K562 (cell line): Measurements from ENCODE around the gene HOXD4. TPM values are rescaled to one million over a fixed set of nuclear protein-coding genes. Genes with fewer than 3 reads are reported as not detected.

Experiments
- AFF1 ChIP-seq, 2 experiments: fragments of 450-650 bp; IDR thresholded peaks; 2 replicates each; pipeline ENCODE4 v1.6.1; 2018; ENCODE audit warnings: mild to moderate bottlenecking in 2 of 2, low read depth in 1 of 2; ENCODE audit not compliant: partially characterized antibody in 2 of 2
- E2F3 ChIP-seq: fragments of 250-450 bp; sonication (Bioruptor Pico); IDR thresholded peaks from 2 replicates; pipeline ENCODE4 v1.4.0; 2020; ENCODE audit warnings: mild to moderate bottlenecking
- EP400 ChIP-seq: fragments of 450-650 bp; IDR thresholded peaks from 2 replicates; pipeline ENCODE4 v1.6.1; 2017; ENCODE audit warnings: antibody characterized with exemption, mild to moderate bottlenecking, moderate library complexity
- RB1 ChIP-seq: fragments of 450-650 bp; IDR thresholded peaks from 2 replicates; pipeline ENCODE4 v1.6.1; 2017; ENCODE audit warnings: low read depth, mild to moderate bottlenecking
- RBM14 ChIP-seq: fragments of 200-400 bp; formaldehyde crosslinking; IDR thresholded peaks from 2 replicates; pipeline ENCODE4 v1.6.1; 2018; ENCODE audit warnings: low read depth, mild to moderate bottlenecking, low read length, moderate library complexity, borderline replicate concordance; ENCODE audit not compliant: insufficient read depth
- SREBF2 ChIP-seq: sonication (generic); formaldehyde crosslinking; IDR thresholded peaks from 2 replicates; pipeline ENCODE4 v1.4.0; 2020; ENCODE audit warnings: mild to moderate bottlenecking, missing genetic modification reagents
- TBL1XR1 ChIP-seq, 2 experiments: IDR thresholded peaks; 2 replicates each; pipeline ENCODE4 v1.6.1; 2012; ENCODE audit warnings: improper control_type of control experiment in 2 of 2, low read length in 2 of 2, mild to moderate bottlenecking in 1 of 2
- ZBTB40 ChIP-seq, 2 experiments: fragments of 450-650 bp in 1 of 2; sonication (generic) in 1 of 2; formaldehyde crosslinking in 1 of 2; IDR thresholded peaks; 2 replicates each; pipeline versions ENCODE4 v1.7.1 to v1.9.0; 2016 to 2022; ENCODE audit warnings: inconsistent platforms in 1 of 2, mild to moderate bottlenecking in 1 of 2, missing genetic modification reagents in 1 of 2
- ZC3H4 ChIP-seq: sonication (generic); formaldehyde crosslinking; IDR thresholded peaks from 2 replicates; pipeline ENCODE4 v1.9.0; 2021; ENCODE audit warnings: missing genetic modification reagents, borderline replicate concordance
- ZEB2 ChIP-seq: fragments of 450-650 bp; IDR thresholded peaks from 2 replicates; pipeline ENCODE4 v1.6.1; 2016
- ZFPM2 ChIP-seq: fragments of 250-450 bp; sonication (Bioruptor Pico); IDR thresholded peaks from 2 replicates; pipeline ENCODE4 v1.5.1; 2022; ENCODE audit warnings: mild to moderate bottlenecking
- ZNF445 ChIP-seq: fragments of 250-450 bp; sonication (Bioruptor Pico); IDR thresholded peaks from 2 replicates; pipeline ENCODE4 v1.4.0; 2020; ENCODE audit warnings: low read depth, mild to moderate bottlenecking, moderate library complexity
- polyA plus RNA-seq, 8 experiments: library from polyadenylated mRNA; depleted of rRNA in 4 of 8; stranded (reverse) in 5 of 8; unstranded in 3 of 8; fragments of >200 nt; fragmentation: Nextera tagmentation in 2 of 8; fragmentation: Illumina TruSeq in 1 of 8; extraction: Ambion mirVana in 2 of 8; extraction: Trizol in 1 of 8; gene quantifications; 2 replicates each; pipeline versions ENCODE4 v1.2.1 to v1.2.3, GENCODE V29; 2011 to 2014; ENCODE audit warnings: inconsistent platforms in 1 of 8, missing spikeins in 1 of 8
- total RNA-seq, 7 experiments: library from RNA; depleted of rRNA in 6 of 7; stranded (reverse); fragments of >200 nt in 6 of 7; fragmentation: Illumina TruSeq in 2 of 7; extraction: Trizol in 2 of 7; gene quantifications; 2 replicates each; pipeline versions ENCODE4 v1.2.1 to v1.2.3, GENCODE V29; 2011 to 2021; ENCODE audit warnings: low replicate concordance in 1 of 7

HOXD4 gene
- total and polyA plus RNA-seq, 9 of the 15 experiments (the other 6 are each of a cell fraction or from before 2014, with no cell fraction given), result not detected

GRCh38 chr2:176154576-176155252 is 3.4 kb downstream of the HOXD4 start (continued):
- TF ChIP-seq ZBTB40 (IDR thresholded peaks at IDR 0.05) (no peak), ZBTB40 (CRISPR knock-in tag; IDR thresholded peaks at IDR 0.05) (no peak), RBM14 (no peak), TBL1XR1 (IDR thresholded peaks at IDR 0.05; ENCODE audit: low read length in 2 of 2) (no peak), RB1 (no peak), AFF1 (IDR thresholded peaks at IDR 0.05; ENCODE audit: low read depth in 1 of 2, partially characterized antibody in 2 of 2) (no peak), E2F3 (CRISPR knock-in tag) (no peak), ZC3H4 (CRISPR knock-in tag) (no peak), ZEB2 (no peak), SREBF2 (CRISPR knock-in tag) (no peak), EP400 (no peak), ZNF445 (CRISPR knock-in tag) (no peak), ZFPM2 (no peak)
